Mammary epithelial cell (primary cell): ENCODE data around the gene PHC2.

Experiments
- CTCF ChIP-seq, 2 donors: IDR thresholded peaks in 1 of 2; conservative IDR thresholded peaks in 1 of 2; 2 replicates each; pipeline ENCODE4 v1.5.1; 2011 to 2012; ENCODE audit warnings: inconsistent platforms in 2 of 2, low read length in 2 of 2, mild to moderate bottlenecking in 2 of 2, control low read depth in 1 of 2, low read depth in 1 of 2; ENCODE audit not compliant: insufficient read depth in 1 of 2; ENCODE audit errors: extremely low read depth in 1 of 2
- EZH2 ChIP-seq: IDR thresholded peaks from 2 replicates; pipeline ENCODE4 v1.6.1; 2012; ENCODE audit warnings: low read length, inconsistent platforms, borderline replicate concordance

- no peak for TF ChIP-seq EZH2
- no peak for TF ChIP-seq CTCF (conservative IDR thresholded peaks at IDR 0.05 in 1 of 2, IDR thresholded peaks at IDR 0.05 in 1 of 2; ENCODE audit: extremely low read depth in 1 of 2, insufficient read depth in 1 of 2, low read depth in 1 of 2, low read length in 2 of 2)
Measured at GRCh38 chr1:33310702-33311101, 120.2 kb downstream of the PHC2 start.
